H1 (cell line): ENCODE data around the gene ANKH. TPM values are rescaled to one million over a fixed set of nuclear protein-coding genes. Genes with fewer than 3 reads are reported as not detected.

Source experiments
- CHD7 ChIP-seq: fragments of 300-600 bp; sonication (generic); IDR thresholded peaks from 2 replicates; pipeline ENCODE4 v1.7.1; 2012; ENCODE audit warnings: low read length, moderate library complexity, mild to moderate bottlenecking, inconsistent platforms; ENCODE audit not compliant: insufficient replicate concordance
- JUND ChIP-seq: IDR thresholded peaks from 2 replicates; pipeline ENCODE4 v1.6.1; 2011; ENCODE audit warnings: mild to moderate bottlenecking, improper control_type of control experiment, low read length
- KDM4A ChIP-seq: IDR thresholded peaks from one replicate; pipeline ENCODE4 v1.7.1; 2012; ENCODE audit warnings: low read depth, mild to moderate bottlenecking, moderate library complexity, low read length, inconsistent platforms; ENCODE audit not compliant: severe bottlenecking
- KDM5A ChIP-seq: fragments of 200-600 bp; IDR thresholded peaks from 2 replicates; pipeline ENCODE4 v1.7.1; 2012; ENCODE audit warnings: mild to moderate bottlenecking, low read length, inconsistent platforms, mixed read lengths
- RBBP5 ChIP-seq: IDR thresholded peaks from 2 replicates; pipeline ENCODE4 v1.7.1; 2012; ENCODE audit warnings: low read depth, mild to moderate bottlenecking, inconsistent platforms, low read length, moderate library complexity, borderline replicate concordance
- RNF2 ChIP-seq: fragments of 200-900, 300-1000 bp; sonication (generic); IDR thresholded peaks from 2 replicates; pipeline ENCODE4 v1.7.1; 2016; ENCODE audit warnings: borderline replicate concordance, low read depth, mild to moderate bottlenecking, antibody characterized with exemption, low read length; ENCODE audit not compliant: poor library complexity, severe bottlenecking; ENCODE audit errors: missing control alignments
- SIN3A ChIP-seq, 2 experiments: IDR thresholded peaks in 1 of 2; conservative IDR thresholded peaks in 1 of 2; 2 replicates each; pipeline ENCODE4 v1.6.1; 2011 to 2012; ENCODE audit warnings: low read length in 2 of 2, improper control_type of control experiment in 1 of 2, low read depth in 1 of 2, mild to moderate bottlenecking in 1 of 2
- polyA plus RNA-seq, 7 experiments: library from polyadenylated mRNA; depleted of rRNA in 3 of 7; stranded (reverse) in 5 of 7; unstranded in 2 of 7; fragments of >200 nt in 5 of 7; fragments of 200-250 nt in 2 of 7; gene quantifications; 1 replicate in 5 of 7; 2 replicates in 1 of 7; 4 replicates in 1 of 7; pipeline versions ENCODE4 v1.2.1 to v1.2.3, GENCODE V29; 2011 to 2013; ENCODE audit warnings: missing spikeins in 2 of 7, mixed read lengths in 2 of 7
- total RNA-seq: library from RNA; stranded (reverse); fragmentation: NEBNext Ultra II Directional; extraction: Animal tissue kit (Norgen Biotek cat#: 25700); gene quantifications from 2 replicates; pipeline ENCODE4 v1.2.1, GENCODE V29; 2021

ANKH gene
- total and polyA plus RNA-seq, 2 of the 8 experiments (the other 6 are each of a cell fraction or from before 2014, with no cell fraction given), result 5.3 to 13.0 TPM

- TF ChIP-seq CHD7 (no peak), JUND (no peak), SIN3A (conservative IDR thresholded peaks at IDR 0.05 in 1 of 2, IDR thresholded peaks at IDR 0.05 in 1 of 2; ENCODE audit: low read depth in 1 of 2, low read length in 2 of 2) (no peak), KDM5A (no peak), RNF2 (no peak), RBBP5 (no peak), KDM4A (no peak)
- TF ChIP-seq, all 59 proteins: peak for 0
Measured at GRCh38 chr5:14738050-14738449, 133.5 kb downstream of the ANKH start (continued).
